ENCODE data around the gene ADAM15. TPM values are rescaled to one million over a fixed set of nuclear protein-coding genes. Genes with fewer than 3 reads are reported as not detected.

ADAM15 gene
- polyA plus RNA-seq, 1 donor from 2014 or later: 8.0 TPM

GRCh38 chr1:155105604-155106011 lies 54.5 kb downstream of the ADAM15 start:
- Mint-ChIP-seq H3K27ac (no peak overlapping the region), H3K27me3 (peaks cover 1% of the 10 kb centered on the region), H3K36me3 (peaks cover 2% of the 10 kb centered on the region)

GRCh38 chr1:155106862-155107261 lies 55.7 kb downstream of the ADAM15 start:
- Mint-ChIP-seq H3K27ac (no peak overlapping the region), H3K27me3 (peaks cover 5% of the 10 kb centered on the region), H3K4me3 (no peak overlapping the region), H3K4me1 (peaks cover 0 to 2% (median 0%) of the 10 kb centered on the region in 3 donors), H3K9me3 (no peaks in the 10 kb centered on the region), H3K36me3 (peaks cover 2% of the 10 kb centered on the region)

More at GRCh38 chr1:155105604-155106011, 54.5 kb downstream of the ADAM15 start:
- Mint-ChIP-seq H3K9me3 (no peaks in the 10 kb centered on the region), H3K4me3 (no peak overlapping the region), H3K4me1 (peaks cover 0 to 2% (median 0%) of the 10 kb centered on the region in 3 donors)

- no peak overlapping the region for H3K27ac Mint-ChIP-seq
- peaks cover 2% of the 10 kb centered on the region for H3K36me3 Mint-ChIP-seq
- peaks cover 5% of the 10 kb centered on the region for H3K27me3 Mint-ChIP-seq
- H3K9me3 Mint-ChIP-seq: no peaks in the 10 kb centered on the region
- peaks cover 0 to 2% (median 0%) of the 10 kb centered on the region in 3 donors for H3K4me1 Mint-ChIP-seq
- H3K4me3 Mint-ChIP-seq: no peak overlapping the region
Observed at GRCh38 chr1:155107309-155108264, 56.5 kb downstream of the ADAM15 start.

GRCh38 chr1:155108296-155108695 lies 57.2 kb downstream of the ADAM15 start:
- peaks cover 0 to 2% (median 0%) of the 10 kb centered on the region in 3 donors for H3K4me1 Mint-ChIP-seq
- no peaks in the 10 kb centered on the region for H3K9me3 Mint-ChIP-seq
- H3K4me3 Mint-ChIP-seq: no peak overlapping the region
- peaks cover 5% of the 10 kb centered on the region for H3K27me3 Mint-ChIP-seq
- H3K27ac Mint-ChIP-seq: no peak overlapping the region
- peaks cover 2% of the 10 kb centered on the region for H3K36me3 Mint-ChIP-seq

GRCh38 chr1:155110381-155110780 lies 59.3 kb downstream of the ADAM15 start:
- Mint-ChIP-seq H3K27me3 (peaks cover 5% of the 10 kb centered on the region), H3K4me1 (peaks cover 0 to 2% (median 0%) of the 10 kb centered on the region in 3 donors), H3K27ac (no peak overlapping the region), H3K36me3 (peaks cover 2% of the 10 kb centered on the region), H3K9me3 (no peaks in the 10 kb centered on the region), H3K4me3 (no peak overlapping the region)

- Mint-ChIP-seq H3K27ac (no peak overlapping the region), H3K4me1 (no peaks in the 10 kb centered on the region), H3K27me3 (peaks cover 5% of the 10 kb centered on the region), H3K4me3 (no peak overlapping the region), H3K9me3 (no peaks in the 10 kb centered on the region), H3K36me3 (peaks cover 2% of the 10 kb centered on the region)
Observed at GRCh38 chr1:155110826-155111225, 59.7 kb downstream of the ADAM15 start.

Other genes starting within 250 kb of the ADAM15 start
- gene KCNN3, start 181.0 kb upstream of the ADAM15 start, polyA plus RNA-seq: 0.88 TPM
- 78.3 TPM for gene PMVK, start 114.6 kb upstream of the ADAM15 start, polyA plus RNA-seq
- 123 TPM for gene PBXIP1, start 95.2 kb upstream of the ADAM15 start, polyA plus RNA-seq
- 42.5 TPM for gene PYGO2, start 89.5 kb upstream of the ADAM15 start, polyA plus RNA-seq
- gene SHC1, start 80.6 kb upstream of the ADAM15 start, polyA plus RNA-seq: 35.7 TPM
- 102 TPM for gene CKS1B, start 76.6 kb upstream of the ADAM15 start, polyA plus RNA-seq
- gene FLAD1, start 68.0 kb upstream of the ADAM15 start, polyA plus RNA-seq: 57.6 TPM
- gene LENEP, start 57.7 kb upstream of the ADAM15 start, polyA plus RNA-seq: not detected
- gene ZBTB7B, start 48.5 kb upstream of the ADAM15 start, polyA plus RNA-seq: 7.7 TPM
- gene DCST2, start 17.5 kb upstream of the ADAM15 start, polyA plus RNA-seq: not detected
- gene DCST1, start 17.5 kb upstream of the ADAM15 start, polyA plus RNA-seq: not detected
- 8.5 TPM for gene EFNA4, start 12.4 kb downstream of the ADAM15 start, polyA plus RNA-seq
- 1.3 TPM for gene EFNA3, start 27.5 kb downstream of the ADAM15 start, polyA plus RNA-seq
- gene EFNA1, start 76.6 kb downstream of the ADAM15 start, polyA plus RNA-seq: not detected
- 72.9 TPM for gene SLC50A1, start 84.5 kb downstream of the ADAM15 start, polyA plus RNA-seq
- 83.9 TPM for gene DPM3, start 89.2 kb downstream of the ADAM15 start, polyA plus RNA-seq
- gene KRTCAP2, start 122.0 kb downstream of the ADAM15 start, polyA plus RNA-seq: 420 TPM
- gene TRIM46, start 122.5 kb downstream of the ADAM15 start, polyA plus RNA-seq: 0.14 TPM
- 1.4 TPM for gene THBS3, start 156.6 kb downstream of the ADAM15 start, polyA plus RNA-seq
- 41.7 TPM for gene MTX1, start 157.4 kb downstream of the ADAM15 start, polyA plus RNA-seq
- 1.7 TPM for gene ENTREP3, start 204.2 kb downstream of the ADAM15 start, polyA plus RNA-seq
- 144 TPM for gene SCAMP3, start 211.0 kb downstream of the ADAM15 start, polyA plus RNA-seq
- gene CLK2, start 222.2 kb downstream of the ADAM15 start, polyA plus RNA-seq: 19.7 TPM
- 2.3 TPM for gene HCN3, start 226.1 kb downstream of the ADAM15 start, polyA plus RNA-seq

All from IgD-negative memory B cell (primary cell).